K562 (cell line): Measurements from ENCODE around the gene TBATA. TPM values are rescaled to one million over a fixed set of nuclear protein-coding genes. Genes with fewer than 3 reads are reported as not detected.

ENCODE experiments used
- RBM17 ChIP-seq: fragments of 200-400 bp; formaldehyde crosslinking; IDR thresholded peaks from 2 replicates; pipeline ENCODE4 v1.6.1; 2017; ENCODE audit warnings: low read depth, mild to moderate bottlenecking, low read length, borderline replicate concordance
- ZBTB7A ChIP-seq: IDR thresholded peaks from 2 replicates; pipeline ENCODE4 v1.6.1; 2011; ENCODE audit warnings: low read depth, mild to moderate bottlenecking, low read length, moderate library complexity, borderline replicate concordance; ENCODE audit not compliant: control insufficient read depth
- ZNF778 ChIP-seq: fragments of 450-650 bp; formaldehyde crosslinking; IDR thresholded peaks from 2 replicates; pipeline ENCODE4 v1.4.0; 2020; ENCODE audit warnings: mild to moderate bottlenecking, moderate library complexity
- ZSCAN32 ChIP-seq: fragments of 450-650 bp; formaldehyde crosslinking; IDR thresholded peaks from 2 replicates; pipeline ENCODE4 v1.4.0; 2020; ENCODE audit warnings: mild to moderate bottlenecking, moderate library complexity
- polyA plus RNA-seq, 8 experiments: library from polyadenylated mRNA; depleted of rRNA in 4 of 8; stranded (reverse) in 5 of 8; unstranded in 3 of 8; fragments of >200 nt; fragmentation: Nextera tagmentation in 2 of 8; fragmentation: Illumina TruSeq in 1 of 8; extraction: Ambion mirVana in 2 of 8; extraction: Trizol in 1 of 8; gene quantifications; 2 replicates each; pipeline versions ENCODE4 v1.2.1 to v1.2.3, GENCODE V29; 2011 to 2014; ENCODE audit warnings: inconsistent platforms in 1 of 8, missing spikeins in 1 of 8
- total RNA-seq, 7 experiments: library from RNA; depleted of rRNA in 6 of 7; stranded (reverse); fragments of >200 nt in 6 of 7; fragmentation: Illumina TruSeq in 2 of 7; extraction: Trizol in 2 of 7; gene quantifications; 2 replicates each; pipeline versions ENCODE4 v1.2.1 to v1.2.3, GENCODE V29; 2011 to 2021; ENCODE audit warnings: low replicate concordance in 1 of 7
- TF ChIP-seq, protein P1 (sequence below), 3 experiments: IDR thresholded peaks in 2 of 3; conservative IDR thresholded peaks in 1 of 3; 2 replicates each; pipeline ENCODE4 v1.5.1; 2011 to 2012; ENCODE audit warnings: low read length in 3 of 3, mild to moderate bottlenecking in 3 of 3, control low read depth in 2 of 3, improper control_type of control experiment in 1 of 3, inconsistent platforms in 1 of 3, low read depth in 1 of 3, mixed read lengths in 1 of 3, moderate library complexity in 1 of 3; ENCODE audit not compliant: insufficient read depth in 2 of 3
- TF ChIP-seq, protein P2 (sequence below): fragments of 250-450 bp; sonication (Bioruptor Pico); IDR thresholded peaks from 2 replicates; pipeline ENCODE4 v1.4.0; 2020; ENCODE audit warnings: mild to moderate bottlenecking, moderate library complexity
- TF ChIP-seq, protein P3 (sequence below): fragments of 450-650 bp; IDR thresholded peaks from 2 replicates; pipeline ENCODE4 v1.6.1; 2016; ENCODE audit warnings: low read depth
- TF ChIP-seq, protein P4 (sequence below): fragments of 450-650 bp; IDR thresholded peaks from 2 replicates; pipeline ENCODE4 v1.6.1; 2016; ENCODE audit warnings: borderline replicate concordance
- TF ChIP-seq, protein P5 (sequence below): fragments of 450-650 bp; formaldehyde crosslinking; IDR thresholded peaks from 2 replicates; pipeline ENCODE4 v1.4.0; 2022; ENCODE audit warnings: missing genetic modification characterization
- TF ChIP-seq, protein P6 (sequence below): sonication (generic); formaldehyde crosslinking; IDR thresholded peaks from 2 replicates; pipeline ENCODE4 v1.8.0; 2022; ENCODE audit warnings: missing genetic modification reagents, mild to moderate bottlenecking, moderate library complexity, borderline replicate concordance

Gene TBATA
- total and polyA plus RNA-seq, 9 of the 15 experiments (the other 6 are each of a cell fraction or from before 2014, with no cell fraction given): not detected

DNA sequence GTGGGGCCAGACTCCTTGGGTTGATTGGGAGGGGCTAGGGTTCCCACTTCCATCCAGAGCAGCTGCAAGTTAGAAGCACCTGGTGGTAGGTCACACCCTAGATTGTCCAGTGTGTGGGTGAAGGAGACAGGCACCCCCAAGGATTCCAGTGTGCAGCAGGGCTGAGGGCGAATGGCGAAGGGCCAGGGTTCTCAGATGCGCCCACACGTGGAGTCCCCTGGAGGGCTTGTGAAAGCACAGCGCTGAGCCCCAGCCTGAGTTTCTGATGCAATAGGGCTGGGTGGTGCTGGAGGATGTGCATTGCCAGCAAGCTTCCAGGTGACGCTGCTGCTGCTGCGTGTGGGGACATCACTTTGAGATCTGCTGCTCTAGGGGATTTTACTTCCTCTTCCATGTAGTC is 25.4 kb downstream of the TBATA start (continued):
- TF ChIP-seq, protein P1, sequence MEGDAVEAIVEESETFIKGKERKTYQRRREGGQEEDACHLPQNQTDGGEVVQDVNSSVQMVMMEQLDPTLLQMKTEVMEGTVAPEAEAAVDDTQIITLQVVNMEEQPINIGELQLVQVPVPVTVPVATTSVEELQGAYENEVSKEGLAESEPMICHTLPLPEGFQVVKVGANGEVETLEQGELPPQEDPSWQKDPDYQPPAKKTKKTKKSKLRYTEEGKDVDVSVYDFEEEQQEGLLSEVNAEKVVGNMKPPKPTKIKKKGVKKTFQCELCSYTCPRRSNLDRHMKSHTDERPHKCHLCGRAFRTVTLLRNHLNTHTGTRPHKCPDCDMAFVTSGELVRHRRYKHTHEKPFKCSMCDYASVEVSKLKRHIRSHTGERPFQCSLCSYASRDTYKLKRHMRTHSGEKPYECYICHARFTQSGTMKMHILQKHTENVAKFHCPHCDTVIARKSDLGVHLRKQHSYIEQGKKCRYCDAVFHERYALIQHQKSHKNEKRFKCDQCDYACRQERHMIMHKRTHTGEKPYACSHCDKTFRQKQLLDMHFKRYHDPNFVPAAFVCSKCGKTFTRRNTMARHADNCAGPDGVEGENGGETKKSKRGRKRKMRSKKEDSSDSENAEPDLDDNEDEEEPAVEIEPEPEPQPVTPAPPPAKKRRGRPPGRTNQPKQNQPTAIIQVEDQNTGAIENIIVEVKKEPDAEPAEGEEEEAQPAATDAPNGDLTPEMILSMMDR (IDR thresholded peaks at IDR 0.05 in 2 of 3, conservative IDR thresholded peaks at IDR 0.05 in 1 of 3; ENCODE audit: insufficient read depth in 2 of 3, low read depth in 1 of 3, low read length in 3 of 3): no peak
- TF ChIP-seq ZNF778 (no peak), RBM17 (no peak), ZBTB7A (no peak), ZSCAN32 (no peak)
- TF ChIP-seq, protein P2, sequence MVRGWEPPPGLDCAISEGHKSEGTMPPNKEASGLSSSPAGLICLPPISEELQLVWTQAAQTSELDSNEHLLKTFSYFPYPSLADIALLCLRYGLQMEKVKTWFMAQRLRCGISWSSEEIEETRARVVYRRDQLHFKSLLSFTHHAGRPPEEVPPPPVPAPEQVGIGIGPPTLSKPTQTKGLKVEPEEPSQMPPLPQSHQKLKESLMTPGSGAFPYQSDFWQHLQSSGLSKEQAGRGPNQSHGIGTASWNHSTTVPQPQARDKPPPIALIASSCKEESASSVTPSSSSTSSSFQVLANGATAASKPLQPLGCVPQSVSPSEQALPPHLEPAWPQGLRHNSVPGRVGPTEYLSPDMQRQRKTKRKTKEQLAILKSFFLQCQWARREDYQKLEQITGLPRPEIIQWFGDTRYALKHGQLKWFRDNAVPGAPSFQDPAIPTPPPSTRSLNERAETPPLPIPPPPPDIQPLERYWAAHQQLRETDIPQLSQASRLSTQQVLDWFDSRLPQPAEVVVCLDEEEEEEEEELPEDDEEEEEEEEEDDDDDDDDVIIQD: no peak
- TF ChIP-seq, protein P3, sequence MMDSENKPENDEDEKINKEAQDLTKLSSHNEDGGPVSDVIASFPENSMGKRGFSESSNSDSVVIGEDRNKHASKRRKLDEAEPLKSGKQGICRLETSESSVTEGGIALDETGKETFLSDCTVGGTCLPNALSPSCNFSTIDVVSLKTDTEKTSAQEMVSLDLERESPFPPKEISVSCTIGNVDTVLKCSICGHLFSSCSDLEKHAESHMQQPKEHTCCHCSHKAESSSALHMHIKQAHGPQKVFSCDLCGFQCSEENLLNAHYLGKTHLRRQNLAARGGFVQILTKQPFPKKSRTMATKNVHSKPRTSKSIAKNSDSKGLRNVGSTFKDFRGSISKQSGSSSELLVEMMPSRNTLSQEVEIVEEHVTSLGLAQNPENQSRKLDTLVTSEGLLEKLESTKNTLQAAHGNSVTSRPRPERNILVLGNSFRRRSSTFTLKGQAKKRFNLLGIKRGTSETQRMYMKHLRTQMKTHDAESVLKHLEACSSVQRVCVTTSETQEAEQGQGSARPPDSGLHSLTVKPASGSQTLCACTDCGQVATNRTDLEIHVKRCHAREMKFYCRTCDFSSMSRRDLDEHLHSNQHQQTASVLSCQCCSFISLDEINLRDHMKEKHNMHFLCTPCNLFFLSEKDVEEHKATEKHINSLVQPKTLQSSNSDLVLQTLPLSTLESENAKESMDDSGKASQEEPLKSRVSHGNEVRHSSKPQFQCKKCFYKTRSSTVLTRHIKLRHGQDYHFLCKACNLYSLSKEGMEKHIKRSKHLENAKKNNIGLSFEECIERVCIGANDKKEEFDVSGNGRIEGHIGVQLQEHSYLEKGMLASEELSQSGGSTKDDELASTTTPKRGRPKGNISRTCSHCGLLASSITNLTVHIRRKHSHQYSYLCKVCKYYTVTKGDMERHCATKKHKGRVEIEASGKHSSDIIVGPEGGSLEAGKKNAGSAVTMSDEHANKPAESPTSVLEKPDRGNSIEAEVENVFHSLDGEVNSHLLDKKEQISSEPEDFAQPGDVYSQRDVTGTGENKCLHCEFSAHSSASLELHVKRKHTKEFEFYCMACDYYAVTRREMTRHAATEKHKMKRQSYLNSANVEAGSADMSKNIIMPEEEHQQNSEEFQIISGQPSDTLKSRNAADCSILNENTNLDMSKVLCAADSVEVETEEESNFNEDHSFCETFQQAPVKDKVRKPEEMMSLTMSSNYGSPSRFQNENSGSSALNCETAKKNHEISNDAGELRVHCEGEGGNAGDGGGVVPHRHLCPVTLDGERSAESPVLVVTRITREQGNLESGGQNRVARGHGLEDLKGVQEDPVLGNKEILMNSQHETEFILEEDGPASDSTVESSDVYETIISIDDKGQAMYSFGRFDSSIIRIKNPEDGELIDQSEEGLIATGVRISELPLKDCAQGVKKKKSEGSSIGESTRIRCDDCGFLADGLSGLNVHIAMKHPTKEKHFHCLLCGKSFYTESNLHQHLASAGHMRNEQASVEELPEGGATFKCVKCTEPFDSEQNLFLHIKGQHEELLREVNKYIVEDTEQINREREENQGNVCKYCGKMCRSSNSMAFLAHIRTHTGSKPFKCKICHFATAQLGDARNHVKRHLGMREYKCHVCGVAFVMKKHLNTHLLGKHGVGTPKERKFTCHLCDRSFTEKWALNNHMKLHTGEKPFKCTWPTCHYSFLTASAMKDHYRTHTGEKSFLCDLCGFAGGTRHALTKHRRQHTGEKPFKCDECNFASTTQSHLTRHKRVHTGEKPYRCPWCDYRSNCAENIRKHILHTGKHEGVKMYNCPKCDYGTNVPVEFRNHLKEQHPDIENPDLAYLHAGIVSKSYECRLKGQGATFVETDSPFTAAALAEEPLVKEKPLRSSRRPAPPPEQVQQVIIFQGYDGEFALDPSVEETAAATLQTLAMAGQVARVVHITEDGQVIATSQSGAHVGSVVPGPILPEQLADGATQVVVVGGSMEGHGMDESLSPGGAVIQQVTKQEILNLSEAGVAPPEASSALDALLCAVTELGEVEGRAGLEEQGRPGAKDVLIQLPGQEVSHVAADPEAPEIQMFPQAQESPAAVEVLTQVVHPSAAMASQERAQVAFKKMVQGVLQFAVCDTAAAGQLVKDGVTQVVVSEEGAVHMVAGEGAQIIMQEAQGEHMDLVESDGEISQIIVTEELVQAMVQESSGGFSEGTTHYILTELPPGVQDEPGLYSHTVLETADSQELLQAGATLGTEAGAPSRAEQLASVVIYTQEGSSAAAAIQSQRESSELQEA: no peak
- TF ChIP-seq, protein P4, sequence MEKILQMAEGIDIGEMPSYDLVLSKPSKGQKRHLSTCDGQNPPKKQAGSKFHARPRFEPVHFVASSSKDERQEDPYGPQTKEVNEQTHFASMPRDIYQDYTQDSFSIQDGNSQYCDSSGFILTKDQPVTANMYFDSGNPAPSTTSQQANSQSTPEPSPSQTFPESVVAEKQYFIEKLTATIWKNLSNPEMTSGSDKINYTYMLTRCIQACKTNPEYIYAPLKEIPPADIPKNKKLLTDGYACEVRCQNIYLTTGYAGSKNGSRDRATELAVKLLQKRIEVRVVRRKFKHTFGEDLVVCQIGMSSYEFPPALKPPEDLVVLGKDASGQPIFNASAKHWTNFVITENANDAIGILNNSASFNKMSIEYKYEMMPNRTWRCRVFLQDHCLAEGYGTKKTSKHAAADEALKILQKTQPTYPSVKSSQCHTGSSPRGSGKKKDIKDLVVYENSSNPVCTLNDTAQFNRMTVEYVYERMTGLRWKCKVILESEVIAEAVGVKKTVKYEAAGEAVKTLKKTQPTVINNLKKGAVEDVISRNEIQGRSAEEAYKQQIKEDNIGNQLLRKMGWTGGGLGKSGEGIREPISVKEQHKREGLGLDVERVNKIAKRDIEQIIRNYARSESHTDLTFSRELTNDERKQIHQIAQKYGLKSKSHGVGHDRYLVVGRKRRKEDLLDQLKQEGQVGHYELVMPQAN: no peak
- TF ChIP-seq, protein P5, sequence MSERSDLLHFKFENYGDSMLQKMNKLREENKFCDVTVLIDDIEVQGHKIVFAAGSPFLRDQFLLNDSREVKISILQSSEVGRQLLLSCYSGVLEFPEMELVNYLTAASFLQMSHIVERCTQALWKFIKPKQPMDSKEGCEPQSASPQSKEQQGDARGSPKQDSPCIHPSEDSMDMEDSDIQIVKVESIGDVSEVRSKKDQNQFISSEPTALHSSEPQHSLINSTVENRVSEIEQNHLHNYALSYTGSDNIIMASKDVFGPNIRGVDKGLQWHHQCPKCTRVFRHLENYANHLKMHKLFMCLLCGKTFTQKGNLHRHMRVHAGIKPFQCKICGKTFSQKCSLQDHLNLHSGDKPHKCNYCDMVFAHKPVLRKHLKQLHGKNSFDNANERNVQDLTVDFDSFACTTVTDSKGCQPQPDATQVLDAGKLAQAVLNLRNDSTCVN: no peak
- TF ChIP-seq, protein P6, sequence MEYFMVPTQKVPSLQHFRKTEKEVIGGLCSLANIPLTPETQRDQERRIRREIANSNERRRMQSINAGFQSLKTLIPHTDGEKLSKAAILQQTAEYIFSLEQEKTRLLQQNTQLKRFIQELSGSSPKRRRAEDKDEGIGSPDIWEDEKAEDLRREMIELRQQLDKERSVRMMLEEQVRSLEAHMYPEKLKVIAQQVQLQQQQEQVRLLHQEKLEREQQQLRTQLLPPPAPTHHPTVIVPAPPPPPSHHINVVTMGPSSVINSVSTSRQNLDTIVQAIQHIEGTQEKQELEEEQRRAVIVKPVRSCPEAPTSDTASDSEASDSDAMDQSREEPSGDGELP: peak; percentile 48; the same call in 1 of the 2 replicates
